HCT116 (cell line): ENCODE data around the gene ST14. TPM values are rescaled to one million over a fixed set of nuclear protein-coding genes. Genes with fewer than 3 reads are reported as not detected.

ENCODE experiments used
- ATAC-seq: fragments of 200-7000 bp; cut with Tn5 transposase; 2 replicates; pipeline ENCODE4 v1.9.1; 2020; ENCODE audit warnings: mild to moderate bottlenecking, moderate library complexity
- BruUV-seq: library from RNA; stranded (reverse); fragments of 400-500 nt; replicated peaks from 2 replicates; lab custom pipeline; 2021; lab: Mats Ljungman, UMichigan
- CTCF ChIA-PET: fragments of 300-600 bp; sonication (Branson Sonifier 250); formaldehyde crosslinking; loops from one replicate; lab custom pipeline; 2021; ENCODE audit warnings: antibody characterized with exemption; lab: Charles Lee
- POLR2A ChIA-PET: fragments of 300-600, 350-600 bp; sonication (Branson Sonifier 250); formaldehyde crosslinking; loops from one replicate; lab custom pipeline; 2021; ENCODE audit warnings: antibody characterized with exemption; lab: Charles Lee
- RAD21 ChIA-PET, 2 experiments: fragments of 300-600 bp; sonication (Branson Sonifier 250); formaldehyde crosslinking; loops; one replicate each; lab custom pipeline; 2023; ENCODE audit warnings: low total read pairs in 2 of 2; ENCODE audit not compliant: uncharacterized antibody in 2 of 2, unreplicated experiment in 2 of 2, low non-redundant PET in 1 of 2; lab: Charles Lee
- DNase-seq: peaks from one replicate; pipeline ENCODE4 v3.0.0-alpha.2; 2010; ENCODE audit warnings: low read depth, low spot score
- H2AFZ ChIP-seq: fragments of 200-600 bp; shearing (Covaris generic), sonication (generic); 2 replicates; pipeline ENCODE4 v1.6.1; 2017; ENCODE audit warnings: low read depth, mixed run types, mixed read lengths, antibody characterized with exemption, low read length; ENCODE audit not compliant: poor library complexity, severe bottlenecking
- H3K27ac ChIP-seq: 2 replicates; pipeline ENCODE4 v1.5.1; 2012; ENCODE audit warnings: low read depth, low read length
- H3K27me3 ChIP-seq: fragments of 200-600 bp; sonication (generic); 2 replicates; pipeline ENCODE4 v1.6.1; 2016; ENCODE audit warnings: mixed run types, low read length, mixed read lengths; ENCODE audit not compliant: insufficient read depth
- H3K36me3 ChIP-seq, 2 experiments: fragments of 200-500 bp in 1 of 2; fragments of 200-600 bp in 1 of 2; sonication (Bioruptor generic) in 1 of 2; sonication (generic) in 1 of 2; 2 replicates each; pipeline versions ENCODE4 v1.5.1 to v1.6.1; 2014 to 2016; ENCODE audit warnings: low read length in 2 of 2, inconsistent platforms in 1 of 2, mixed read lengths in 1 of 2, mixed run types in 1 of 2; ENCODE audit not compliant: insufficient read depth in 2 of 2, control insufficient read depth in 1 of 2
- H3K4me1 ChIP-seq, 2 experiments: fragments of 200-600 bp in 1 of 2; sonication (generic) in 1 of 2; 2 replicates each; pipeline versions ENCODE4 v1.5.1 to v1.6.1; 2012 to 2017; ENCODE audit warnings: low read length in 2 of 2, inconsistent platforms in 1 of 2, mild to moderate bottlenecking in 1 of 2, mixed read lengths in 1 of 2, mixed run types in 1 of 2, moderate library complexity in 1 of 2; ENCODE audit not compliant: insufficient read depth in 2 of 2, control insufficient read depth in 1 of 2
- H3K4me2 ChIP-seq: fragments of 200-600 bp; sonication (generic); 2 replicates; pipeline ENCODE4 v1.6.1; 2017; ENCODE audit warnings: mixed run types, low read length, mixed read lengths
- H3K4me3 ChIP-seq, 2 experiments: fragments of 200-600 bp in 1 of 2; sonication (generic) in 1 of 2; replicated peaks in 1 of 2; 2 replicates each; pipeline ENCODE4 v1.5.1; 2011 to 2016; ENCODE audit warnings: low read length in 2 of 2, control low read depth in 1 of 2, low read depth in 1 of 2, mild to moderate bottlenecking in 1 of 2, mixed read lengths in 1 of 2, mixed run types in 1 of 2
- H3K79me2 ChIP-seq: fragments of 200-600 bp; sonication (generic); 2 replicates; pipeline ENCODE4 v1.6.1; 2017; ENCODE audit warnings: mild to moderate bottlenecking, mixed run types, low read length, moderate library complexity, mixed read lengths; ENCODE audit not compliant: insufficient read depth
- H3K9ac ChIP-seq: fragments of 200-600 bp; sonication (generic); 2 replicates; pipeline ENCODE4 v1.6.1; 2016; ENCODE audit warnings: low read length, mixed read lengths
- H3K9me2 ChIP-seq: fragments of 200-600 bp; sonication (generic), shearing (Covaris generic); 2 replicates; pipeline ENCODE4 v1.6.1; 2017; ENCODE audit warnings: mixed run types, mild to moderate bottlenecking, moderate library complexity; ENCODE audit not compliant: insufficient read depth
- H3K9me3 ChIP-seq, 2 experiments: fragments of 200-500 bp in 1 of 2; fragments of 200-600 bp in 1 of 2; sonication (Bioruptor generic) in 1 of 2; sonication (generic) in 1 of 2; 2 replicates each; pipeline ENCODE4 v1.6.1; 2014 to 2017; ENCODE audit warnings: low read length in 2 of 2, mixed read lengths in 2 of 2, inconsistent platforms in 1 of 2, low read depth in 1 of 2, mild to moderate bottlenecking in 1 of 2, mixed run types in 1 of 2, moderate library complexity in 1 of 2; ENCODE audit not compliant: control insufficient read depth in 1 of 2, insufficient read depth in 1 of 2
- H4K20me1 ChIP-seq: fragments of 200-600 bp; sonication (generic), shearing (Covaris generic); 2 replicates; pipeline ENCODE4 v1.6.1; 2017; ENCODE audit warnings: mixed run types, mild to moderate bottlenecking, moderate library complexity; ENCODE audit not compliant: insufficient read depth
- CEBPB ChIP-seq: IDR thresholded peaks from 2 replicates; pipeline ENCODE4 v1.6.1; 2012; ENCODE audit warnings: low read depth
- EGR1 ChIP-seq: IDR thresholded peaks from 2 replicates; pipeline ENCODE4 v1.6.1; 2012; ENCODE audit warnings: low read depth
- ELF1 ChIP-seq: IDR thresholded peaks from 2 replicates; pipeline ENCODE4 v1.6.1; 2012; ENCODE audit warnings: low read depth, borderline replicate concordance
- EZH2 ChIP-seq: fragments of 200-600 bp; sonication (generic); IDR thresholded peaks from 2 replicates; pipeline ENCODE4 v1.6.1; 2017; ENCODE audit warnings: antibody characterized with exemption, mixed run types
- FOSL1 ChIP-seq: IDR thresholded peaks from 2 replicates; pipeline ENCODE4 v1.6.1; 2012; ENCODE audit warnings: low read depth
- MAX ChIP-seq: IDR thresholded peaks from 2 replicates; pipeline ENCODE4 v1.6.1; 2012
- POLR2AphosphoS5 ChIP-seq: IDR thresholded peaks from 2 replicates; pipeline ENCODE4 v1.6.1; 2011; ENCODE audit warnings: mild to moderate bottlenecking, low read depth, low read length, moderate library complexity
- REST ChIP-seq: IDR thresholded peaks from 2 replicates; pipeline ENCODE4 v1.6.1; 2012; ENCODE audit warnings: low read depth
- SIN3A ChIP-seq: IDR thresholded peaks from 2 replicates; pipeline ENCODE4 v1.6.1; 2012; ENCODE audit warnings: low read depth
- SP1 ChIP-seq: IDR thresholded peaks from 2 replicates; pipeline ENCODE4 v1.6.1; 2012; ENCODE audit warnings: low read depth
- SRF ChIP-seq: IDR thresholded peaks from 2 replicates; pipeline ENCODE4 v1.6.1; 2012; ENCODE audit warnings: low read depth
- YY1 ChIP-seq: IDR thresholded peaks from 2 replicates; pipeline ENCODE4 v1.6.1; 2011; ENCODE audit warnings: low read length, low read depth, moderate library complexity, mild to moderate bottlenecking; ENCODE audit not compliant: insufficient replicate concordance; ENCODE audit errors: extremely low read depth
- ZFX ChIP-seq: fragments of 450-650 bp; IDR thresholded peaks from 2 replicates; pipeline ENCODE4 v1.6.1; 2017
- ZNF274 ChIP-seq: fragments of 200-500 bp; sonication (Bioruptor generic); IDR thresholded peaks from 2 replicates; pipeline ENCODE4 v1.6.1; 2014; ENCODE audit warnings: mild to moderate bottlenecking, low read depth, low read length, inconsistent platforms
- intact Hi-C: fragments of 100-400 bp; cut with micrococcal nuclease; formaldehyde crosslinking; loops from 2 replicates; pipeline ENCODE4 v1.10.0; 2022
- total RNA-seq: library from RNA; stranded (reverse); gene quantifications from one replicate; pipeline ENCODE4 v1.2.1, GENCODE V29; 2021; ENCODE audit not compliant: unreplicated experiment
- TF ChIP-seq, protein P1 (sequence below), 3 experiments: fragments of 200-600 bp in 1 of 3; sonication (generic) in 1 of 3; IDR thresholded peaks in 2 of 3; conservative IDR thresholded peaks in 1 of 3; 2 replicates each; pipeline ENCODE4 v1.5.1; 2012 to 2017; ENCODE audit warnings: low read depth in 2 of 3, low read length in 2 of 3, antibody characterized with exemption in 1 of 3, borderline replicate concordance in 1 of 3, control low read depth in 1 of 3, mild to moderate bottlenecking in 1 of 3, mixed read lengths in 1 of 3, mixed run types in 1 of 3, moderate library complexity in 1 of 3; ENCODE audit not compliant: insufficient read depth in 1 of 3
- TF ChIP-seq, protein P2 (sequence below): IDR thresholded peaks from 2 replicates; pipeline ENCODE4 v1.6.1; 2012

ST14 gene
- total RNA-seq, 1 experiment from 2014 or later: 107 TPM

GRCh38 chr11:130145311-130145812 lies 14.2 kb upstream of the ST14 start:
- Histone ChIP-seq H3K4me3 (no peak overlapping the region), H3K36me3 (peaks cover 7 to 20% of the 10 kb centered on the region in 2 experiments; a peak in 2 of 4 replicates), H2AFZ (no peak overlapping the region), H3K27me3 (no peaks in the 10 kb centered on the region), H3K9me2 (no peaks in the 10 kb centered on the region), H3K27ac (peak overlapping the region; percentile 57; the same call in 1 of the 2 replicates), H3K9me3 (no peaks in the 10 kb centered on the region), H3K4me2 (peak overlapping the region; percentile 69), H3K9ac (no peak overlapping the region; the same call in 1 of the 2 replicates), H3K79me2 (no peaks in the 10 kb centered on the region), H3K4me1 (peaks cover 31 to 41% of the 10 kb centered on the region in 2 experiments), H4K20me1 (peaks cover 6% of the 10 kb centered on the region; the same call in 1 of the 2 replicates)
- intact Hi-C loops: no loop called here
- ATAC-seq: no peak
- CTCF ChIA-PET: interaction anchor here (0.9 to 3.1 kb wide), 11 partner anchors 13 to 360 kb away, joined by 3 to 30 read pairs (median 4); no protein-coding TSS in a partner anchor
- BruUV-seq: no TSS peak
- DNase-seq: no peak
- POLR2A ChIA-PET: interaction anchor here (1.1 kb wide), 1 partner anchor 9 kb away, joined by 3 read pairs; no protein-coding TSS in a partner anchor
- RAD21 ChIA-PET: interaction anchor here (1.1 to 1.5 kb wide), 2 partner anchors 13 to 222 kb away, joined by 4 to 7 read pairs; no protein-coding TSS in a partner anchor
- TF ChIP-seq, protein P1, sequence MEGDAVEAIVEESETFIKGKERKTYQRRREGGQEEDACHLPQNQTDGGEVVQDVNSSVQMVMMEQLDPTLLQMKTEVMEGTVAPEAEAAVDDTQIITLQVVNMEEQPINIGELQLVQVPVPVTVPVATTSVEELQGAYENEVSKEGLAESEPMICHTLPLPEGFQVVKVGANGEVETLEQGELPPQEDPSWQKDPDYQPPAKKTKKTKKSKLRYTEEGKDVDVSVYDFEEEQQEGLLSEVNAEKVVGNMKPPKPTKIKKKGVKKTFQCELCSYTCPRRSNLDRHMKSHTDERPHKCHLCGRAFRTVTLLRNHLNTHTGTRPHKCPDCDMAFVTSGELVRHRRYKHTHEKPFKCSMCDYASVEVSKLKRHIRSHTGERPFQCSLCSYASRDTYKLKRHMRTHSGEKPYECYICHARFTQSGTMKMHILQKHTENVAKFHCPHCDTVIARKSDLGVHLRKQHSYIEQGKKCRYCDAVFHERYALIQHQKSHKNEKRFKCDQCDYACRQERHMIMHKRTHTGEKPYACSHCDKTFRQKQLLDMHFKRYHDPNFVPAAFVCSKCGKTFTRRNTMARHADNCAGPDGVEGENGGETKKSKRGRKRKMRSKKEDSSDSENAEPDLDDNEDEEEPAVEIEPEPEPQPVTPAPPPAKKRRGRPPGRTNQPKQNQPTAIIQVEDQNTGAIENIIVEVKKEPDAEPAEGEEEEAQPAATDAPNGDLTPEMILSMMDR (IDR thresholded peaks at IDR 0.05 in 2 of 3, conservative IDR thresholded peaks at IDR 0.05 in 1 of 3; ENCODE audit: borderline replicate concordance in 1 of 3, insufficient read depth in 1 of 3, low read depth in 2 of 3, low read length in 2 of 3): no peak
- TF ChIP-seq MAX: no peak
- TF ChIP-seq, protein P2, sequence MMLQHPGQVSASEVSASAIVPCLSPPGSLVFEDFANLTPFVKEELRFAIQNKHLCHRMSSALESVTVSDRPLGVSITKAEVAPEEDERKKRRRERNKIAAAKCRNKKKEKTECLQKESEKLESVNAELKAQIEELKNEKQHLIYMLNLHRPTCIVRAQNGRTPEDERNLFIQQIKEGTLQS: no peak
- no peak for TF ChIP-seq EGR1
- no peak for TF ChIP-seq POLR2AphosphoS5
- TF ChIP-seq YY1: no peak
- TF ChIP-seq ELF1: no peak
- no peak for TF ChIP-seq EZH2
- TF ChIP-seq SRF: no peak
- TF ChIP-seq SIN3A: no peak
- no peak for TF ChIP-seq CEBPB
- no peak for TF ChIP-seq FOSL1
- no peak for TF ChIP-seq ZFX
- no peak for TF ChIP-seq SP1
- no peak for TF ChIP-seq ZNF274
- no peak for TF ChIP-seq REST
